Measurements from ENCODE around the gene PSMB3. TPM values are rescaled to one million over a fixed set of nuclear protein-coding genes. Genes with fewer than 3 reads are reported as not detected.

The PSMB3 gene
- total RNA-seq, 1 donor from 2014 or later, result 118 TPM

DNA sequence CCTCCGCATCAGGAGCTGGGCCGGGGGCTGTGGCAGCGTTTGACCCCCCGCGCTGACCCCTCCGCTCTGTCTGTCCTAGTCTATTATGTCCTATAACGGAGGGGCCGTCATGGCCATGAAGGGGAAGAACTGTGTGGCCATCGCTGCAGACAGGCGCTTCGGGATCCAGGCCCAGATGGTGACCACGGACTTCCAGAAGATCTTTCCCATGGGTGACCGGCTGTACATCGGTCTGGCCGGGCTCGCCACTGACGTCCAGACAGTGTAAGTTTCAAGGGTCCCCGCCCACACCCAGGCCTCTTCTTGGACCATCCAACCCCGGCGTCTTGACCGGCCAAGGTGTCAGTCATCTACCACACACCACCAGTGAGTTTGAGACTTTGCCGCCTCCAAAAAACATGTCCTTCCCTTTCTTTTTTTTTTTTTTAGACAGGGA, 548 bp downstream of the PSMB3 start:
- Mint-ChIP-seq H3K4me1 (ENCODE audit: low read depth) (peaks cover 39% of the 10 kb centered on the region), H3K4me3 (ENCODE audit: unreplicated experiment) (peak overlapping the region; percentile 93), H3K27ac (ENCODE audit: unreplicated experiment) (peak overlapping the region; percentile 95), H3K9me3 (ENCODE audit: low read depth) (no peaks in the 10 kb centered on the region), H3K27me3 (ENCODE audit: low read depth) (no peaks in the 10 kb centered on the region), H3K36me3 (ENCODE audit: low read depth) (peaks cover 3% of the 10 kb centered on the region)
- TF ChIP-seq, protein P1, sequence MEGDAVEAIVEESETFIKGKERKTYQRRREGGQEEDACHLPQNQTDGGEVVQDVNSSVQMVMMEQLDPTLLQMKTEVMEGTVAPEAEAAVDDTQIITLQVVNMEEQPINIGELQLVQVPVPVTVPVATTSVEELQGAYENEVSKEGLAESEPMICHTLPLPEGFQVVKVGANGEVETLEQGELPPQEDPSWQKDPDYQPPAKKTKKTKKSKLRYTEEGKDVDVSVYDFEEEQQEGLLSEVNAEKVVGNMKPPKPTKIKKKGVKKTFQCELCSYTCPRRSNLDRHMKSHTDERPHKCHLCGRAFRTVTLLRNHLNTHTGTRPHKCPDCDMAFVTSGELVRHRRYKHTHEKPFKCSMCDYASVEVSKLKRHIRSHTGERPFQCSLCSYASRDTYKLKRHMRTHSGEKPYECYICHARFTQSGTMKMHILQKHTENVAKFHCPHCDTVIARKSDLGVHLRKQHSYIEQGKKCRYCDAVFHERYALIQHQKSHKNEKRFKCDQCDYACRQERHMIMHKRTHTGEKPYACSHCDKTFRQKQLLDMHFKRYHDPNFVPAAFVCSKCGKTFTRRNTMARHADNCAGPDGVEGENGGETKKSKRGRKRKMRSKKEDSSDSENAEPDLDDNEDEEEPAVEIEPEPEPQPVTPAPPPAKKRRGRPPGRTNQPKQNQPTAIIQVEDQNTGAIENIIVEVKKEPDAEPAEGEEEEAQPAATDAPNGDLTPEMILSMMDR (IDR thresholded peaks at IDR 0.05), result no peak
- no peak for DNase-seq (ENCODE audit: low spot score)

DNA sequence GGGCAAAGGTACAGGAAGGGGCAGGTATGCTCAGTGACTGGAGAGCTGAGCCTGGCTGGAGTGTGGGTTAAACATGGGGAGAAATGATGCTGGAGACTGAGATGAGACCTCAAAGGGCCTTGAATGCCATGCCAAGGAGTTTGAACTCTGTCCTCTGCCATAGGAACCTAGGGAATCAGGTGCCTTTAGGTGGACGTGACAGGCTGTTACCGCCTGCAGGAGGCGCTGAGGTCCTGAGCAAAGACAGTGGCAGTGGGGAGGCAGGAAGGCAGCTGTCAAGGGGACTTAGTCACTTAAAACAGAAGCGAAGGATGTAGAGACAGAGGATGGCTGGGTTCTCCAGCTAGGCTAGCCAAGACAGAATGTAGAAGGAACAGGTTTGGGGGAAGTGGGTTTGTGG, 9.1 kb downstream of the PSMB3 start:
- no peaks in the 10 kb centered on the region for H3K9me3 Mint-ChIP-seq (ENCODE audit: low read depth)
- no peaks in the 10 kb centered on the region for H3K4me1 Mint-ChIP-seq (ENCODE audit: low read depth)
- H3K4me3 Mint-ChIP-seq (ENCODE audit: unreplicated experiment), result no peak overlapping the region
- no peaks in the 10 kb centered on the region for H3K27me3 Mint-ChIP-seq (ENCODE audit: low read depth)
- TF ChIP-seq, protein P1 (IDR thresholded peaks at IDR 0.05), result peak; percentile 70
- peaks cover 30% of the 10 kb centered on the region for H3K36me3 Mint-ChIP-seq (ENCODE audit: low read depth)
- no peak overlapping the region for H3K27ac Mint-ChIP-seq (ENCODE audit: unreplicated experiment)
- DNase-seq (ENCODE audit: low spot score), result no peak

DNA sequence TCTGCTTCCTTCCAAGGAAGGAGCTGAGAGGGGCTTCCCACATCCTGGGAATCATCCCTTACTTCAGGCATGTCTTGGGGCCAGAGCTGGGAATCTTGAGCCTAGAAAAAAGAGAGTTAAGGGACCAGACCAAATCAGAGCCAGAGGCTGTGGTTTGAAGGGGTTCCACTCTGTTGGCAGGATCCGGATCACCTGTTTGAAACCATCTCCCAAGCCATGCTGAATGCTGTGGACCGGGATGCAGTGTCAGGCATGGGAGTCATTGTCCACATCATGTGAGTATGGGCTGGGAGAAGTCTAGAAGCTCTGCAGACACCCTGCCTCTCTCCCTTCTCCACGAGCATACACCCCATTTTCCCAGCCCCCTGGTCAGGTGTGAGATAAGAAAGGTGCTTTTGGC, 9.7 kb downstream of the PSMB3 start:
- no peak overlapping the region for H3K4me3 Mint-ChIP-seq (ENCODE audit: unreplicated experiment)
- no peaks in the 10 kb centered on the region for H3K9me3 Mint-ChIP-seq (ENCODE audit: low read depth)
- peaks cover 31% of the 10 kb centered on the region for H3K36me3 Mint-ChIP-seq (ENCODE audit: low read depth)
- TF ChIP-seq, protein P1 (IDR thresholded peaks at IDR 0.05), result no peak
- DNase-seq (ENCODE audit: low spot score), result no peak
- peak overlapping the region; percentile 27 for H3K27ac Mint-ChIP-seq (ENCODE audit: unreplicated experiment)
- no peaks in the 10 kb centered on the region for H3K27me3 Mint-ChIP-seq (ENCODE audit: low read depth)
- H3K4me1 Mint-ChIP-seq (ENCODE audit: low read depth), result no peaks in the 10 kb centered on the region

DNA sequence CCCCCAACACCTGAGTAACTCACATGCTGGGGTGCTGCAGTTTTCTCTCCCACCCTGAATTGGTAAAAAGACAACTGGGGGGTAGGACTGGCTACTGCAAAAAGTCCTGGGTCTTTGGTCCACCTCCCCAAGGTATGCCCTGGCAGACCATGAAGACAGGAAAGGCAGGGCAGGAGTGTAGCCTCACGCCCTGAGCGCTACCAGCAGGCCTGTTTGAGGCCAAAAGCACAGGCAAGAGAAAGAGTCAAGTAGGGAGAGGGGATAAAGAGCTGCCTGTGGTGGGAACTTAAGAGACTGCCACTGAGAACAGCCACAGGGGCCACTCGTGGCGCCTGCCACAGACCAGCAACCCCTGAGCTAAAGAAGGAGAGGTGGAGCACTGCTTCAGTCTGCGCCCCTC, 13.8 kb downstream of the PSMB3 start:
- Mint-ChIP-seq H3K36me3 (ENCODE audit: low read depth) (peaks cover 39% of the 10 kb centered on the region), H3K4me3 (ENCODE audit: unreplicated experiment) (no peak overlapping the region), H3K27ac (ENCODE audit: unreplicated experiment) (no peak overlapping the region), H3K4me1 (ENCODE audit: low read depth) (no peaks in the 10 kb centered on the region), H3K27me3 (ENCODE audit: low read depth) (no peaks in the 10 kb centered on the region), H3K9me3 (ENCODE audit: low read depth) (no peaks in the 10 kb centered on the region)
- TF ChIP-seq, protein P1 (IDR thresholded peaks at IDR 0.05), result no peak
- no peak for DNase-seq (ENCODE audit: low spot score)

DNA sequence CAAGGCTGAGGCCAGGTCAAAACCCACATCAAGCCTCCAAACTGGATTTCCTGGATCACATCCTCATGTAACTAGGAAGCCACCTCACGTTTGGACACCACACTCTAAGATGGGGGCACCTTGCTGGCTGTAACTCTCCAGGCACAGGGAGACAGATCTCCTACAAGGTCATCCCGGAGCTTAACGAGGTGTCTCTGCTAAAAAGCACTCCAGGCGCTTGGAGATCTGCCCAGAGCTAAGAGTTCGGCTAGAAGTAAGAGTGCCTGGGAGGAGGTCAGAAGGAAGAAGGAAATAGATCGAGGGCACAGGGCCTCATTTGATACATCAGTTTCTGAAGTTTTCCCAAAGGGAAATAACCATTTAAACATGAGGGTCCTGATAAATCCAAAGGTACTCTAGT, 15.9 kb downstream of the PSMB3 start:
- H3K9me3 Mint-ChIP-seq (ENCODE audit: low read depth), result no peaks in the 10 kb centered on the region
- no peak overlapping the region for H3K4me3 Mint-ChIP-seq (ENCODE audit: unreplicated experiment)
- peaks cover 41% of the 10 kb centered on the region for H3K36me3 Mint-ChIP-seq (ENCODE audit: low read depth)
- no peaks in the 10 kb centered on the region for H3K4me1 Mint-ChIP-seq (ENCODE audit: low read depth)
- no peak for DNase-seq (ENCODE audit: low spot score)
- no peaks in the 10 kb centered on the region for H3K27me3 Mint-ChIP-seq (ENCODE audit: low read depth)
- TF ChIP-seq, protein P1 (IDR thresholded peaks at IDR 0.05), result no peak
- no peak overlapping the region for H3K27ac Mint-ChIP-seq (ENCODE audit: unreplicated experiment)

Data from chondrocyte (in vitro differentiated cells).